Tongue (tissue), 2 donors: Measurements from ENCODE around the gene SHC2. TPM values are rescaled to one million over a fixed set of nuclear protein-coding genes. Genes with fewer than 3 reads are reported as not detected.
"Not testable (repeated sequence)": the region's sequence is repeated elsewhere in the genome, so short reads cannot be mapped to it uniquely, and the experiment has no call there.

Experiments
- DNase-seq: peaks from one replicate; pipeline ENCODE4 v3.0.0-alpha.2; 2015
- total RNA-seq: library from RNA; depleted of rRNA; stranded (reverse); fragments of >200 nt; gene quantifications from one replicate; pipeline ENCODE4 v1.2.3, GENCODE V29; 2014

Gene SHC2
- total RNA-seq, 1 donor from 2014 or later, result 18.3 TPM

- DNase-seq, result no peak
Observed at GRCh38 chr19:491146-491741, 30.4 kb upstream of the SHC2 start.

- DNase-seq, result peak; percentile 32
Observed at GRCh38 chr19:489418-490196, 28.8 kb upstream of the SHC2 start.

- DNase-seq, result peak; percentile 98
Observed at GRCh38 chr19:488505-489417, 27.9 kb upstream of the SHC2 start.

DNA sequence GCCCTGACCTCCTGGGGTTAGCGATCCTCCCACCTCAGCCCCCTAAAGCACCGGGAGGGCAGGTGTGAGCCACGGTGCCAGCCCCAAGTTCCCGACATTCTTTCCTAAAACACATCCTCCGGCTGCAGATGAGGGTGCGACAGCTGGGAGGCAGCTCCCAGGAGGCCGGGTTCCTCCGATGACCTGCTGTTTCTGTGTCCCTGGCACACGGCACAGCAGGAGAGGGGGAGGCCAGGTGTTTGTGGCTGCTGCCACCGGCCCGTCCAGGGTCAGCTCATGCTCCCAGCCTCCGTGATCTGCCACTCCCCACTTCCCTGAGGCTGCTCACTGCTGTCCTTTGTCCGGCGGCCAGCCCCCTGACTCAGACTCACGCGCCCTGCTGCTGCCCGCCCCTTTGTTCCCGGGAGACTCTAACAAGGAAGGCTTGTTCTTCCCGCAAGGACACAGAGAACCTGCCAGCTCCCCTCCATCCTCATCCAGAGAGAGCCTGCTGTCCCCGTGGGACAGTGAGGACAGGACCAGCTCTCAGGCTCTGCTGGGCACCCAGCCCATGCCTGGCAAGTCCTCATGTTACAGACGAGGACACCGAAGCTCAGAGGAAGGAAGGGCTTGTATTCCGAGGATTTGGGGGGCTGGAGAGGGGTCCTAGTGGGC lies 24.9 kb upstream of the SHC2 start:
- DNase-seq, result peak; percentile 42

DNA sequence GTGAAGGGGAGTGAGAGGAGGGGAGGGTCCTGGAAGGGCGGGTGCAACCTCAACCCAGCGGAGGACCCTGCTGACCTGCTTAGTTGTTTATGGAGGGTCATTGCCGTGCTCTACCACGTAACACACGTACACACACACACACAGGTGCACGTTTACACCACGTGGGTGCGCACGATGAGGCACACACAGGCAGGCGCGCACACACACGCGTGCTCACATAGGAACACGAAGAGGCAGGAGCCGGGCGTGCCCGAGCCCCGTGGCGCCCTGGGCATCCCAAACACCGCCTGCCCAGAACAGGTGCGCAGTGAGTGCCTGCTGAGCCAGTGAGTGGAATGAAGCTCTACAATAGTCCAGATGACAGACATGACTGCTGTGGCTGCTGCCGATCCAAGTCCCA lies 24.2 kb upstream of the SHC2 start:
- peak; percentile 43 for DNase-seq

- DNase-seq, result no peak
Observed at GRCh38 chr19:484494-484893, 23.7 kb upstream of the SHC2 start.

DNA sequence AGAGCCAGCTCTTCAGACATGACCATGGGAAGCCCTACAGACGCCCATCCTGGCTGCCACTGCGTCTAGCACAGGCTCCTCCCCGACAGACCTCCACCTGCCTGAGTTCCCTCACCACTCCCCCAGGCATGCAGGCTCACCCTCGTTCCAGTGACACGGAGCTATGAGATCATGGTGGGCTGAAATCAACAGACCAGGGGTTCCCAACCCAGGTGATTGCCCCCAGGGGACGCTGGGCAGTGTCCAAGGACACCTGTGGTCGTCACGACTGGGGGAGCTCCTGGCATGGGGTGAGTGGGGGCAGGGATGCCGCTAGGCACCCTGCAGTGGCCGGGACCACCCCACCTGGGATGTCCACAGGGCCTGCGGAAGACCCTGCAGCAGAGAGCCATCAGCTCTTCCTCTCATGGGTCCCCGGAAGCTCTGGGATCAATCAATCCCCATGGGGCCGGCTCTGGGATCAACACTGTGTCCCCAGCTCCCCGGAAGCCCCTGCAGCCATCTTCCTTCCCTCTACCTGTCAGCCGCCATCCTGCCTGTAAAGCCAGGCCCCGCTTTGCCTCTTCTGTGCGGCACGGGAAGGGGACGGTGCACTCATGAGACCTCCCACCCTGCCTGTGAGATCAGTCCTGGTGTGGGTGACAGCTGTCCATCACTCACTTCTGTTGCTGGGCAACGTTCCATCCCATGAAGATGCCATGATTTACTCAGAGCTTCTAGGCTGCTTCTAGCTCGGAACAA lies 22.7 kb upstream of the SHC2 start:
- DNase-seq, result no peak

- DNase-seq, result no peak
Observed at GRCh38 chr19:482186-483041, 21.6 kb upstream of the SHC2 start.

GRCh38 chr19:481100-481499 lies 20.3 kb upstream of the SHC2 start:
- DNase-seq, result not testable (repeated sequence)

DNA sequence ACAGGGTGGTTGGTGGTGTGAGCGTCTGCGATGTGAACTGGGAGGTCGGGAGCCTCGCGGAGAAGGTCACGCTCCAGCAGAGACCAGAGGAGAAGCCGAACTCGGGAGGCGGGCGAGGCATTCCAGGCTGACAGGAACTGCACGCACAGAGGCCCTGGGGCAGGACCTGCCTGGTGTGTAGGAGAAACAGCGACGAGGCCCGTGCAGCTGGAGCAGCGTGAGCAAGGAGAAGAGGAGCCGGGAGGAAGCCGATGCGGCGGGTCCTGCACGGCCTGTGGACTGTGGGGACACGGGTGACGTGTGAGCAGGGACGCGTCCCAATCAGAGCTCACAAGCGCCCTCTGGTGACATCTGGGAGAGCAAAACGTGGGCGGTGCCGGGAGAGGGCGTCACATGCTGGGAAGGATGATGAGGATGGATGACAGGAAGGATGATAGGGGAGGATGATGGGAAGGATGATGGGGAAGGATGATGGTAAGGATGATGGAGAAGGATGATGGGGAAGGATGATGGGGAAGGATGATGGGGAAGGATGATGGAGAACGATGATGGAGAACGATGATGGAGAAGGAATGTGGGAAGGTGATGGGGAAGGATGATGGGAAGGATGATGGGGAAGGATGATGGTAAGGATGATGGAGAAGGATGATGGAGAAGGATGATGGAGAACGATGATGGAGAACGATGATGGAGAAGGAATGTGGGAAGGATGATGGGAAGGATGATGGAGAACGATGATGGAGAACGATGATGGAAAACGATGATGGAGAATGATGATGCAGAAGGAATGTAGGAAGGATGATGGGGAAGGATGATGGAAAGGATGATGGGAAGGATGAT lies 19.4 kb upstream of the SHC2 start:
- peak; percentile 78 for DNase-seq

DNA sequence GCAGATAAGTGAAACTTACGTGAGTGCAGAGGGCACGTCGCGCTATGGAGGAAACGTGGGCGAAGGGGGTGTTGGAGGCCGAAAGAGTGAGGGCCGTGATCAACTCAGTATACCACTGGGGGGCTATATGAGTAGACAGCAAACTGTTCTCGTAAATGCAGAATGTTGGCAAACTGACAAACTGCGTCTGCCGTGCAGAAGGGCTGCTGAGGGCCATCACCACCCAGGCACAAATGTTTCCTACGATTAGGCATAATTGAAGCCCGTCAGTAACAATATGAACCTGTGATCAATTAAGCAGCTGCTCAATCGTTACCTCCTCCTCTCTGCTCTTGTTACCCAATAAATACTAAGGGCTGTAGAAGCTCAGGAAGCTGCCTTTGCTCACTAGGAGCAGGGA lies 18.1 kb upstream of the SHC2 start:
- no peak for DNase-seq

DNA sequence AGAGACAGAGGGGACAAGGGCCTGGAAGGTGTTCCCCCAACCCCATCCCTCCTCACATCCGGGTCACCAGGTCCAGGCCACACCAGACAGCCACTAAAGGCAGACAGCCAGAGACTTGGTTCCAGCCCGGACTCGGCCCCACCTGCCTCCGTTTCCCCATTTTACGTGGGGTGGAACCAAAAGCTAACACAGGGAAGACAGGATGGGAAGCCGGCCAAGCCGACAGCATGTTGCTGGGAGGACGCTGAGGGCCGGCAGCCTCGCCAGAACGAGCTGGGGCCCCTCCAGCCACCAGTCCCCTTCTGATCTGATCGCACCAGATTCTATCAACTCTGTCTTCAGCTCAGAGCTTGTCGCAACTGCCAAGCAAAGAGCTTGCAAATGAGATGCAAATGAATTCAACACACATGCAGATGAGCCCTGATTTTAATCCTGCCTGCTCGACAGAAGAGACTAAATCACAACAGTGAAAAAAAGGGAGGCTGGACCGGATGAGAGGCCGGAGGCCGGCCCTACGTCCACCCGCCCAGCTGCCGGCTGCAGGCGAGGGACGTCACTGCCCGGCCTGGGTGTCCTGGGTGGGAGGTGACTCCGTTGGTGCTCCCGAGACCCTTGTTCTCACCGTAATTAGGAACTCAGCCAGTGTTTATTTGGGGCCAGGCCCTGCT lies 17.5 kb upstream of the SHC2 start:
- no peak for DNase-seq

DNA sequence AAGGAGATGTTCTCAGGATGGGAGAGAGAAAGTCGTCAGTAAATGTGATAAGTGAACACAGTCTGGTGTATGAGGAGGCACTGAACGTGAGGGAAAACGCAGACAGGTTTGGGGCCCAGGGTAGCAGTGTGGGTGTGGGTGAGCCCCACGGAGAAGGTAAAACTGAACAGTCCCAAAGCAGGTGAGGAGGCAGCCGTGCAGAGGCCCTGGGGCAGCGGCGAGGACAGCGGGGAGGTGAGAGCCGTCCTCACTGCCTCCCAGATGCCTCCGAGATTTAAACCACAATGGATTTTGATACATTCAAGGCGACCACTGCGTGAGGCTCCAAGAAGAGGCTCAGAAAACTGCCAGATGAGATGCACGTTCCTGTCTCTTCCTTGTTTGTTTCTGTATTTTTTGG lies 14.5 kb upstream of the SHC2 start:
- DNase-seq, result no peak

DNA sequence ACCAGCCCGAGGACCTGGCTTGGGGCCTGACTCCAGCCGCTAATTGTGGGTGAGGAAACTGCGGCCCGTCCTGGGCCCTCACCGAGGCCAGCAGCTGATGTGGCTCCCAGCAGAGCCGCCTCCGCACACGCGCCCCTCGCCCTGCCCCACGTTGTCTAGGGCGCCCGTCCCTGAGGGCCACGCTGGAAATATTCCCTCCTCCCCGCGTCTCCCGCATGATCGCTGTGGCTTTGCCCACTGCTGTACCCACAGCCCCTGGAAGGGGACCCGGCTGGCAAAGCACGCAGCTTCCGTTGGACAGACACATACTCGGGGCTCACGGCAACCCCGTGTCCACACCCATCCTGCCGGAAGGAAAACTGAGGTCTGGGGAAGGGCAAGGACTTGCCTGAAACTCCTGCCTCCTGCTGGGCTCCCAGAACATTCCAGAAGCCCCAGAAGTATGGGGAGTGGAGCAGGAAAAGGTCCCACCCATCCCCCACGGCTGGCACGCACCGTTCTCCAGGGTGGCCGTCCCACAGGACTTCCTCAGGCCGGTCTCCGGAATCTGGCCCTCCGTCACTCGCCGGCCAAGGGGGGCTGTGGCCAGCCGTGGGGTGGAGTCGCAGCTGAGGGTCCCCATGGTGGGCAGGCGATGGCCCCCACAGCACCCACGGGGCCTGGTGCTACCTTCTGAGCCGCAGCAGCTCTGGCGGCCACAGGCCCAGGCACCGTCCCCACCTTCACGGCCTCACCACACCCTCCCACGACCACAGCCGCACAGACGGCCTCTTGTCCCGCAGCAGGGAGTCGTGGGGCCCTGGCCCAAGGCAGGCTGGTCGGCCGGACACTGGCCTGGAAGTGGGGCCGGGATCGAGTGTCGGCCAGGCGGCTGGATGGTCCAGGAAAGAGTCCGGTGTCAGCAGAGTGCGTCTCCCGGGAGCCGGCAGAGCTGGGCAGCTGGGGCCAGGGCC lies 13.6 kb upstream of the SHC2 start:
- no peak for DNase-seq

- DNase-seq, result no peak
Observed at GRCh38 chr19:472005-472858, 11.4 kb upstream of the SHC2 start.

GRCh38 chr19:470701-471100 lies 9.9 kb upstream of the SHC2 start:
- no peak for DNase-seq

- no peak for DNase-seq
Observed at GRCh38 chr19:469833-470232, 9.0 kb upstream of the SHC2 start.
